ENCODE measurements around the gene NUDT4.

Gene NUDT4

GRCh38 chr12:93442411-93443340 lies 65.0 kb downstream of the NUDT4 start:
- Histone ChIP-seq H3K9ac (ENCODE audit: low read length) (peak overlapping the region; percentile 90), H3K9me3 (ENCODE audit: control insufficient read depth, low read length) (no peaks in the 10 kb centered on the region), H3K27me3 (ENCODE audit: control insufficient read depth, insufficient read depth, low read length) (no peaks in the 10 kb centered on the region), H3K4me3 (ENCODE audit: low read length) (peak overlapping the region; percentile 99), H3K4me1 (ENCODE audit: control insufficient read depth, insufficient read depth, low read length) (peaks cover 16% of the 10 kb centered on the region), H3K36me3 (ENCODE audit: control insufficient read depth, insufficient read depth, low read length) (no peaks in the 10 kb centered on the region)

- H3K36me3 ChIP-seq (ENCODE audit: control insufficient read depth, insufficient read depth, low read length), result no peaks in the 10 kb centered on the region
- peaks cover 16% of the 10 kb centered on the region for H3K4me1 ChIP-seq (ENCODE audit: control insufficient read depth, insufficient read depth, low read length)
- no peaks in the 10 kb centered on the region for H3K9me3 ChIP-seq (ENCODE audit: control insufficient read depth, low read length)
- no peak overlapping the region for H3K4me3 ChIP-seq (ENCODE audit: low read length)
- H3K27me3 ChIP-seq (ENCODE audit: control insufficient read depth, insufficient read depth, low read length), result no peaks in the 10 kb centered on the region
- H3K9ac ChIP-seq (ENCODE audit: low read length), result no peak overlapping the region
Observed at GRCh38 chr12:93443576-93443975, 65.9 kb downstream of the NUDT4 start.

- no peak overlapping the region for H3K4me3 ChIP-seq (ENCODE audit: low read length)
- no peaks in the 10 kb centered on the region for H3K9me3 ChIP-seq (ENCODE audit: control insufficient read depth, low read length)
- no peak overlapping the region for H3K9ac ChIP-seq (ENCODE audit: low read length)
- H3K4me1 ChIP-seq (ENCODE audit: control insufficient read depth, insufficient read depth, low read length), result peaks cover 8% of the 10 kb centered on the region
- no peaks in the 10 kb centered on the region for H3K36me3 ChIP-seq (ENCODE audit: control insufficient read depth, insufficient read depth, low read length)
- no peaks in the 10 kb centered on the region for H3K27me3 ChIP-seq (ENCODE audit: control insufficient read depth, insufficient read depth, low read length)
Observed at GRCh38 chr12:93447555-93448290, 70.0 kb downstream of the NUDT4 start.

- H3K4me3 ChIP-seq (ENCODE audit: low read length), result no peak overlapping the region
- no peaks in the 10 kb centered on the region for H3K27me3 ChIP-seq (ENCODE audit: control insufficient read depth, insufficient read depth, low read length)
- peaks cover 4% of the 10 kb centered on the region for H3K4me1 ChIP-seq (ENCODE audit: control insufficient read depth, insufficient read depth, low read length)
- no peak overlapping the region for H3K9ac ChIP-seq (ENCODE audit: low read length)
- no peaks in the 10 kb centered on the region for H3K36me3 ChIP-seq (ENCODE audit: control insufficient read depth, insufficient read depth, low read length)
- H3K9me3 ChIP-seq (ENCODE audit: control insufficient read depth, low read length), result no peaks in the 10 kb centered on the region
Observed at GRCh38 chr12:93448796-93449195, 71.1 kb downstream of the NUDT4 start.

- Histone ChIP-seq H3K4me3 (ENCODE audit: low read length) (no peak overlapping the region), H3K4me1 (ENCODE audit: control insufficient read depth, insufficient read depth, low read length) (peaks cover 4% of the 10 kb centered on the region), H3K36me3 (ENCODE audit: control insufficient read depth, insufficient read depth, low read length) (no peaks in the 10 kb centered on the region), H3K9ac (ENCODE audit: low read length) (no peak overlapping the region), H3K27me3 (ENCODE audit: control insufficient read depth, insufficient read depth, low read length) (no peaks in the 10 kb centered on the region), H3K9me3 (ENCODE audit: control insufficient read depth, low read length) (no peaks in the 10 kb centered on the region)
Observed at GRCh38 chr12:93449277-93449676, 71.6 kb downstream of the NUDT4 start.

GRCh38 chr12:93451423-93452158 lies 73.9 kb downstream of the NUDT4 start:
- no peaks in the 10 kb centered on the region for H3K9me3 ChIP-seq (ENCODE audit: control insufficient read depth, low read length)
- no peak overlapping the region for H3K9ac ChIP-seq (ENCODE audit: low read length)
- H3K4me3 ChIP-seq (ENCODE audit: low read length), result no peak overlapping the region
- peaks cover 4% of the 10 kb centered on the region for H3K4me1 ChIP-seq (ENCODE audit: control insufficient read depth, insufficient read depth, low read length)
- no peaks in the 10 kb centered on the region for H3K36me3 ChIP-seq (ENCODE audit: control insufficient read depth, insufficient read depth, low read length)
- H3K27me3 ChIP-seq (ENCODE audit: control insufficient read depth, insufficient read depth, low read length), result no peaks in the 10 kb centered on the region

- H3K9me3 ChIP-seq (ENCODE audit: control insufficient read depth, low read length), result no peaks in the 10 kb centered on the region
- H3K4me3 ChIP-seq (ENCODE audit: low read length), result no peak overlapping the region
- H3K36me3 ChIP-seq (ENCODE audit: control insufficient read depth, insufficient read depth, low read length), result no peaks in the 10 kb centered on the region
- H3K4me1 ChIP-seq (ENCODE audit: control insufficient read depth, insufficient read depth, low read length), result peaks cover 4% of the 10 kb centered on the region
- H3K27me3 ChIP-seq (ENCODE audit: control insufficient read depth, insufficient read depth, low read length), result no peaks in the 10 kb centered on the region
- no peak overlapping the region for H3K9ac ChIP-seq (ENCODE audit: low read length)
Observed at GRCh38 chr12:93453633-93454032, 75.9 kb downstream of the NUDT4 start.

GRCh38 chr12:93456077-93456476 lies 78.4 kb downstream of the NUDT4 start:
- H3K27me3 ChIP-seq (ENCODE audit: control insufficient read depth, insufficient read depth, low read length), result no peaks in the 10 kb centered on the region
- H3K4me3 ChIP-seq (ENCODE audit: low read length), result no peak overlapping the region
- no peaks in the 10 kb centered on the region for H3K4me1 ChIP-seq (ENCODE audit: control insufficient read depth, insufficient read depth, low read length)
- H3K9me3 ChIP-seq (ENCODE audit: control insufficient read depth, low read length), result no peaks in the 10 kb centered on the region
- no peak overlapping the region for H3K9ac ChIP-seq (ENCODE audit: low read length)
- H3K36me3 ChIP-seq (ENCODE audit: control insufficient read depth, insufficient read depth, low read length), result no peaks in the 10 kb centered on the region

Data from mucosa of stomach (tissue), 1 donor.